ENCODE results near the gene LIG1. TPM values are rescaled to one million over a fixed set of nuclear protein-coding genes. Genes with fewer than 3 reads are reported as not detected.

LIG1 gene
- total and polyA plus RNA-seq, 3 donors from 2014 or later: 51.9 to 73.3 (median 69.7) TPM

DNA sequence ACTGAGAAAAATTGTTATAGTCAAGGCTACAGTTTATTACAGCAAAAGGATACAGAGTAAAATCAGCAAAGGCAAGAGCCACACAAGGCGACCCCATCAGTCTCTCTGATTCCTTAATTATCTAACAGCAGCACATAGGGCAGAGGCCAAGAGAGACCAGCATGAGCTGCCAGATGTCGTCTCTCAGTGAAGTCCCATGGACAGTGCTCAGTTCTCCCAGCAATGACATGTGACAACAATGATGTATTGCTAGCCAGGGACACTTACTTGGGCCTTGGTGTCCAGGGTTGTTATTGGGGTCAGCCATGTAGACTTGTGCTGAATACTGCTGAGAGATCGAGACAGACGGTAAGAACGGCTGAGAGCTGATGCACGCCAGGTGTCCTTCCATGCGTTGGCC is 22.6 kb upstream of the LIG1 start:
- TF ChIP-seq, protein P1, sequence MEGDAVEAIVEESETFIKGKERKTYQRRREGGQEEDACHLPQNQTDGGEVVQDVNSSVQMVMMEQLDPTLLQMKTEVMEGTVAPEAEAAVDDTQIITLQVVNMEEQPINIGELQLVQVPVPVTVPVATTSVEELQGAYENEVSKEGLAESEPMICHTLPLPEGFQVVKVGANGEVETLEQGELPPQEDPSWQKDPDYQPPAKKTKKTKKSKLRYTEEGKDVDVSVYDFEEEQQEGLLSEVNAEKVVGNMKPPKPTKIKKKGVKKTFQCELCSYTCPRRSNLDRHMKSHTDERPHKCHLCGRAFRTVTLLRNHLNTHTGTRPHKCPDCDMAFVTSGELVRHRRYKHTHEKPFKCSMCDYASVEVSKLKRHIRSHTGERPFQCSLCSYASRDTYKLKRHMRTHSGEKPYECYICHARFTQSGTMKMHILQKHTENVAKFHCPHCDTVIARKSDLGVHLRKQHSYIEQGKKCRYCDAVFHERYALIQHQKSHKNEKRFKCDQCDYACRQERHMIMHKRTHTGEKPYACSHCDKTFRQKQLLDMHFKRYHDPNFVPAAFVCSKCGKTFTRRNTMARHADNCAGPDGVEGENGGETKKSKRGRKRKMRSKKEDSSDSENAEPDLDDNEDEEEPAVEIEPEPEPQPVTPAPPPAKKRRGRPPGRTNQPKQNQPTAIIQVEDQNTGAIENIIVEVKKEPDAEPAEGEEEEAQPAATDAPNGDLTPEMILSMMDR (IDR thresholded peaks at IDR 0.05): no peak
- no peak for TF ChIP-seq POLR2A (IDR thresholded peaks at IDR 0.05)
- H3K27me3 ChIP-seq: no peaks in the 10 kb centered on the region
- H3K36me3 ChIP-seq (ENCODE audit: low read depth, missing control alignments): no peaks in the 10 kb centered on the region
- peaks cover 3% of the 10 kb centered on the region for H3K4me1 ChIP-seq
- no peak overlapping the region for H3K4me3 ChIP-seq
- H3K27ac ChIP-seq: no peak overlapping the region
- no peaks in the 10 kb centered on the region for H3K9me3 ChIP-seq
- intact Hi-C loops (cut with DNase I; ENCODE audit: low total_unique reads): no loop called here
- no peak for DNase-seq
- 74 to 85% methylated on average over 7 of the region's 7 CpGs for WGBS, 2 donors

DNA sequence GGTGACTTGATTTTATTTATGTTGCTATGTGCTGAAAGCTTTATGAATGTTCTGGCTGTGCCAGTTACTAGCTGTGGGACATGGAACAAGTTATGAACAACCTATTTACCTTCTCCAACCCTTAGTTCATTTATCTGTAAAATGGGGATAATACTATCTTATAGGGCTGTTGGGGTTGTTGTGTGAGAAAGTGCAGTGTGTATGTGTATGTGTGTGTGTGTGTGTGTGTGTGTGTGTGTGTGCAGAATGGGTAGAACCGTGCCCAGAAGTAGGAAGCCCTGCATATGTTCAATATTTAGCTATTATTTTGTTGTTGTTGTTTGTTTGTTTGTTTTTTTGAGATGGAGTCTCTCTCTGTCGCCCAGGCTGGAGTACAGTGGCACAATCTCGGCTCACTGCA is 20.7 kb upstream of the LIG1 start:
- DNase-seq: no peak
- 91% methylated on average over 3 of the region's 3 CpGs for whole genome bisulfite sequencing, 2 donors
- TF ChIP-seq POLR2A (IDR thresholded peaks at IDR 0.05): no peak
- TF ChIP-seq, protein P1 (IDR thresholded peaks at IDR 0.05): no peak
- H3K36me3 ChIP-seq (ENCODE audit: low read depth, missing control alignments): no peaks in the 10 kb centered on the region
- H3K27ac ChIP-seq: no peak overlapping the region
- no peak overlapping the region for H3K4me3 ChIP-seq
- intact Hi-C loops (cut with DNase I; ENCODE audit: low total_unique reads): no loop called here
- no peaks in the 10 kb centered on the region for H3K9me3 ChIP-seq
- no peaks in the 10 kb centered on the region for H3K27me3 ChIP-seq
- H3K4me1 ChIP-seq: no peaks in the 10 kb centered on the region

DNA sequence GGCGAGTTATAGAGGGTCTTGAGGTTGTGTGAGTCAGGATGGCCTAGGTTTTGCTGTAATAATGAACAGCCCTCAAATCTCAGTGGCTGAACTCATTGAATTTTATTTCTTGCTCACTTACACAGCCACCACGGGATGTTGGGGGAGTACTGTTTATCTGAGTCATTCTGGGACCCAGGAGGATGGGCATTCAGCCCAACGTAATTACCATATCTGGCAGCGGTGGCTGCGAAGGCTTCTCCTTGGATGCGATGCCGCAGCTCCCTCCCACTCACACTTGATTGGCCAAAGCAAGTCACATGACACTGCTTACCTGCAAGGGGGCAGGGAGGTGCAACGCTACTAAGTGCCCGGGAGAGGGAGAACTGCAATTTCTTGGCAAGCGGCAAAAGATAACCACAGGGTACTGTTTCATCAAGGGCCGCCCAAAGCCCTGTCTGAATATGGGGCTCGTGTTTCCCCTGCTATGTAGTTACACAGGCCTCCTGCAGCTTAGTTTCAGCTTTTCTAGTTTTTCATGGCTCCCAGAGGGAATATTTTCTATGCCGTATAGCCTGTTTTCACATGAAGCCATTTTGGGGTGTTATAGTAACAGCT is 20.2 kb upstream of the LIG1 start:
- Histone ChIP-seq H3K4me3 (no peak overlapping the region), H3K4me1 (no peaks in the 10 kb centered on the region), H3K36me3 (ENCODE audit: low read depth, missing control alignments) (no peaks in the 10 kb centered on the region), H3K27ac (no peak overlapping the region), H3K27me3 (no peaks in the 10 kb centered on the region), H3K9me3 (no peaks in the 10 kb centered on the region)
- WGBS, 2 donors: 54 to 61% methylated on average over 9 to 13 of the region's 13 CpGs
- intact Hi-C loops (cut with DNase I; ENCODE audit: low total_unique reads): no loop called here
- TF ChIP-seq, protein P1 (IDR thresholded peaks at IDR 0.05): no peak
- no peak for TF ChIP-seq POLR2A (IDR thresholded peaks at IDR 0.05)
- peak; percentile 75 for DNase-seq

DNA sequence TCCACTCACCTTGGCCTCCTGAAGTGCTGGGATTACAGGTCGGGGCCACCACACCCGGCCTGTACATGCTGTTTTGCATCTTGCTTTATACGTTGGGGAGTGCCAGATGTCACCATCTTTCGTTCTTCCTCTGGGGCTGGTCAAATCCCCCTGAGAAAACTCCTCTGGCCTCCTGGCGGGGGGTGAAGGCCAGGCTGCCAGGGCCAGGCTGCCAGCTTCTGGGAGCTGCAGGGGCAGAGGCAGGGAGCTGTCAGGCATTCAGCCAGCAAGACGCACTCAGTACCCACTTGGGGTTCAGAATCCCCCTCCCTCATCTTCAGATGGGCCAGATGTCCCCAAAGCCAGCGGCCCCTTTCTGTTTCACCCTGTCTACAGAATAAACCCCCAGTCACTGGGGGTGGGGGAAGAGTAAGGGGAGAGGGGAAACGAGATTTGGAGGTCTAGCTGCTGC is 16.4 kb upstream of the LIG1 start:
- H3K4me3 ChIP-seq: no peak overlapping the region
- H3K36me3 ChIP-seq (ENCODE audit: low read depth, missing control alignments): no peaks in the 10 kb centered on the region
- TF ChIP-seq POLR2A (IDR thresholded peaks at IDR 0.05): no peak
- TF ChIP-seq, protein P1 (IDR thresholded peaks at IDR 0.05): no peak
- no peak overlapping the region for H3K27ac ChIP-seq
- no peaks in the 10 kb centered on the region for H3K4me1 ChIP-seq
- H3K27me3 ChIP-seq: no peaks in the 10 kb centered on the region
- 70 to 84% methylated on average over 7 to 8 of the region's 8 CpGs for WGBS, 2 donors
- intact Hi-C loops (cut with DNase I; ENCODE audit: low total_unique reads): no loop called here
- no peaks in the 10 kb centered on the region for H3K9me3 ChIP-seq
- no peak for DNase-seq

DNA sequence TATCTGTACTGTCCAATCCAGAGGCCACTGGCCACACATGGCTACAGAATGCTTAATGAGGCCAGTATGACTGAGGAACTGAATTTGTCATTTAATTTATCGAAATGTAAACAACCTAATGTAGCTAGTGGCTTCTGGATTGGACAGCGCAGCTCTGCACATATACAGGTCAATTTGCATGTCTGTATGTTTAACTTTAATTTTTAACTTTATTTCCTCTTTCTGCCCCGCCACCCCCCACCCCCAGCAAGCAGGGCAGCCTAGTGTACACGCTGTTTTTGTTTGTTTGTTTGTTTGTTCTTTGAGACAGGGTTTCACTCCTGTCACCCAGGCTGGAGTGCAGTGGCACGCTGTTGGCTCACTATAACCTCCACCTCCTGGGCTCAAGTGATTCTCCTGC is 15.9 kb upstream of the LIG1 start:
- DNase-seq: no peak
- no peaks in the 10 kb centered on the region for H3K27me3 ChIP-seq
- WGBS, 2 donors: 90 to 97% methylated on average over 5 of the region's 5 CpGs
- intact Hi-C loops (cut with DNase I; ENCODE audit: low total_unique reads): no loop called here
- TF ChIP-seq, protein P1 (IDR thresholded peaks at IDR 0.05): no peak
- no peak for TF ChIP-seq POLR2A (IDR thresholded peaks at IDR 0.05)
- no peaks in the 10 kb centered on the region for H3K9me3 ChIP-seq
- no peaks in the 10 kb centered on the region for H3K4me1 ChIP-seq
- H3K4me3 ChIP-seq: no peak overlapping the region
- H3K27ac ChIP-seq: no peak overlapping the region
- no peaks in the 10 kb centered on the region for H3K36me3 ChIP-seq (ENCODE audit: low read depth, missing control alignments)
